DND-41 (cell line): ENCODE results near the gene ZRANB1.

Source experiments
- ATAC-seq: fragments of 200-7000 bp; cut with Tn5 transposase; 3 replicates; pipeline ENCODE4 v1.9.1; 2021; ENCODE audit warnings: low read depth; ENCODE audit not compliant: insufficient read depth
- DNase-seq: peaks from one replicate; pipeline ENCODE4 v3.0.0-alpha.2; 2020
- H2AFZ ChIP-seq: 2 replicates; pipeline ENCODE4 v1.6.0; 2012; ENCODE audit warnings: low read depth, low read length
- H3K27ac ChIP-seq: 2 replicates; pipeline ENCODE4 v1.5.1; 2012; ENCODE audit warnings: low read length, inconsistent platforms
- H3K27me3 ChIP-seq: fragments of 200-600 bp; sonication (generic); 2 replicates; pipeline ENCODE4 v1.6.0; 2012; ENCODE audit warnings: low read length, mild to moderate bottlenecking, inconsistent platforms; ENCODE audit not compliant: insufficient read depth, poor library complexity
- H3K36me3 ChIP-seq: 2 replicates; pipeline ENCODE4 v1.5.1; 2012; ENCODE audit warnings: low read length, inconsistent platforms; ENCODE audit not compliant: insufficient read depth
- H3K4me1 ChIP-seq: 2 replicates; pipeline ENCODE4 v1.5.1; 2012; ENCODE audit warnings: mild to moderate bottlenecking, low read length; ENCODE audit not compliant: insufficient read depth
- H3K4me2 ChIP-seq: 2 replicates; pipeline ENCODE4 v1.6.0; 2012; ENCODE audit warnings: mild to moderate bottlenecking, moderate library complexity, low read length, inconsistent platforms; ENCODE audit not compliant: insufficient read depth
- H3K4me3 ChIP-seq, 2 experiments: fragments of 200-600 bp in 1 of 2; shearing (Covaris generic) in 1 of 2; 2 replicates each; pipeline ENCODE4 v1.5.1; 2012 to 2016; ENCODE audit warnings: inconsistent platforms in 2 of 2, low read length in 2 of 2, mild to moderate bottlenecking in 2 of 2, low read depth in 1 of 2, moderate library complexity in 1 of 2
- H3K79me2 ChIP-seq: 2 replicates; pipeline ENCODE4 v1.6.0; 2012; ENCODE audit warnings: low read length, inconsistent platforms; ENCODE audit not compliant: insufficient read depth
- H3K9ac ChIP-seq: 2 replicates; pipeline ENCODE4 v1.6.0; 2012; ENCODE audit warnings: low read depth, mild to moderate bottlenecking, inconsistent platforms, low read length, moderate library complexity
- H3K9me3 ChIP-seq: 2 replicates; pipeline ENCODE4 v1.5.1; 2012; ENCODE audit warnings: low read length, moderate library complexity, mild to moderate bottlenecking, inconsistent platforms; ENCODE audit not compliant: insufficient read depth, severe bottlenecking
- H4K20me1 ChIP-seq: 2 replicates; pipeline ENCODE4 v1.6.0; 2012; ENCODE audit warnings: low read length; ENCODE audit not compliant: insufficient read depth
- CTCF ChIP-seq: IDR thresholded peaks from 2 replicates; pipeline ENCODE4 v1.5.1; 2012; ENCODE audit warnings: borderline replicate concordance, low read length, moderate library complexity, mild to moderate bottlenecking; ENCODE audit not compliant: poor library complexity, severe bottlenecking; ENCODE audit errors: extremely low read depth
- EZH2 ChIP-seq: IDR thresholded peaks from 3 replicates; pipeline ENCODE4 v1.6.1; 2012; ENCODE audit warnings: borderline replicate concordance, low read depth, mild to moderate bottlenecking, moderate library complexity, low read length, inconsistent platforms; ENCODE audit not compliant: severe bottlenecking

The ZRANB1 gene

GRCh38 chr10:124994573-124995473 is 52.9 kb downstream of the ZRANB1 start:
- Histone ChIP-seq H3K9ac (no peak overlapping the region), H3K4me1 (peaks cover 5% of the 10 kb centered on the region), H3K9me3 (no peaks in the 10 kb centered on the region), H3K4me2 (no peak overlapping the region), H3K4me3 (no peak overlapping the region), H3K27me3 (no peaks in the 10 kb centered on the region), H3K79me2 (no peaks in the 10 kb centered on the region), H2AFZ (no peak overlapping the region), H4K20me1 (peaks cover 34% of the 10 kb centered on the region), H3K27ac (no peak overlapping the region), H3K36me3 (peaks cover 81% of the 10 kb centered on the region)
- no peak for TF ChIP-seq EZH2
- TF ChIP-seq CTCF = no peak
- DNase-seq = no peak
- no peak for ATAC-seq

GRCh38 chr10:124995605-124996004 is 53.7 kb downstream of the ZRANB1 start:
- ATAC-seq (no peak), DNase-seq (no peak)
- H2AFZ ChIP-seq = no peak overlapping the region
- H3K79me2 ChIP-seq = no peaks in the 10 kb centered on the region
- no peaks in the 10 kb centered on the region for H3K27me3 ChIP-seq
- TF ChIP-seq CTCF = no peak
- no peak for TF ChIP-seq EZH2
- peaks cover 42% of the 10 kb centered on the region for H4K20me1 ChIP-seq
- H3K36me3 ChIP-seq = peaks cover 81% of the 10 kb centered on the region
- H3K9me3 ChIP-seq = no peaks in the 10 kb centered on the region
- no peak overlapping the region for H3K4me2 ChIP-seq
- no peak overlapping the region for H3K4me3 ChIP-seq
- H3K9ac ChIP-seq = no peak overlapping the region
- no peak overlapping the region for H3K27ac ChIP-seq
- peaks cover 13% of the 10 kb centered on the region for H3K4me1 ChIP-seq

- Histone ChIP-seq H3K9ac (no peak overlapping the region), H3K27ac (no peak overlapping the region), H2AFZ (no peak overlapping the region), H4K20me1 (peaks cover 44% of the 10 kb centered on the region), H3K79me2 (no peaks in the 10 kb centered on the region), H3K9me3 (no peaks in the 10 kb centered on the region), H3K36me3 (peaks cover 74% of the 10 kb centered on the region), H3K4me2 (no peak overlapping the region), H3K27me3 (no peaks in the 10 kb centered on the region), H3K4me3 (no peak overlapping the region), H3K4me1 (peaks cover 16% of the 10 kb centered on the region)
- no peak for ATAC-seq
- no peak for TF ChIP-seq EZH2
- TF ChIP-seq CTCF = no peak
- no peak for DNase-seq
Measured at GRCh38 chr10:124996127-124996853, 54.4 kb downstream of the ZRANB1 start.
